Left lung (tissue), 10 donors: Measurements from ENCODE around the gene SH3RF2. TPM values are rescaled to one million over a fixed set of nuclear protein-coding genes. Genes with fewer than 3 reads are reported as not detected.

Experiments
- ATAC-seq: fragments of 200-7000 bp; cut with Tn5 transposase; one replicate; pipeline ENCODE4 v1.9.1; 2020; ENCODE audit warnings: moderate library complexity
- DNase-seq, 4 donors: peaks; one replicate each; pipeline ENCODE4 v3.0.0-alpha.2; 2013 to 2020
- H3K27ac ChIP-seq, 2 donors: fragments of 200-600 bp; sonication (generic) in 1 of 2; one replicate each; pipeline versions ENCODE4 v1.5.0 to v1.8.0; 2020 to 2021
- H3K27me3 ChIP-seq, 2 donors: fragments of 200-600 bp; sonication (generic) in 1 of 2; one replicate each; pipeline versions ENCODE4 v1.5.0 to v1.8.0; 2020 to 2021
- H3K36me3 ChIP-seq, 2 donors: fragments of 200-600 bp; sonication (generic) in 1 of 2; one replicate each; pipeline versions ENCODE4 v1.5.0 to v1.8.0; 2020 to 2021
- H3K4me1 ChIP-seq, 2 donors: fragments of 200-600 bp; one replicate each; pipeline ENCODE4 v1.8.0; 2021
- H3K4me3 ChIP-seq, 2 donors: fragments of 200-600 bp; sonication (generic) in 1 of 2; one replicate each; pipeline versions ENCODE4 v1.5.0 to v1.8.0; 2020 to 2021; ENCODE audit warnings: mild to moderate bottlenecking in 1 of 2
- H3K9me3 ChIP-seq, 2 donors: fragments of 200-600 bp; sonication (generic) in 1 of 2; one replicate each; pipeline versions ENCODE4 v1.5.0 to v1.8.0; 2020 to 2021
- intact Hi-C, 2 donors: fragments of 100-400 bp; cut with DNase I; formaldehyde crosslinking; loops; one replicate each; pipeline versions ENCODE4 v1.11.2 to v1.14.2; 2022
- polyA plus RNA-seq, 6 donors: library from polyadenylated mRNA; unstranded; fragments of 120-200 nt; gene quantifications; one replicate each; pipeline ENCODE4 v1.2.1, GENCODE V29; 2013; ENCODE audit not compliant: insufficient read length in 6 of 6
- total RNA-seq, 2 donors: library from RNA; stranded (reverse); fragmentation: NEBNext Ultra II Directional; extraction: Animal tissue kit (Norgen Biotek cat#: 25700); gene quantifications; one replicate each; pipeline ENCODE4 v1.2.1, GENCODE V29; 2021
- TF ChIP-seq, protein P1 (sequence below), 2 donors: fragments of 200-600 bp; sonication (generic) in 1 of 2; IDR thresholded peaks; one replicate each; pipeline versions ENCODE4 v1.5.0 to v1.8.0; 2021; ENCODE audit warnings: antibody characterized with exemption in 2 of 2
- donor health status: DM: no; HTN: yes; CAD: no.
- donor health status: DM: no; HTN: no; CAD: no.

Gene SH3RF2
- total and polyA plus RNA-seq, 8 donors = 0.24 to 20.3 (median 0.47) TPM

DNA sequence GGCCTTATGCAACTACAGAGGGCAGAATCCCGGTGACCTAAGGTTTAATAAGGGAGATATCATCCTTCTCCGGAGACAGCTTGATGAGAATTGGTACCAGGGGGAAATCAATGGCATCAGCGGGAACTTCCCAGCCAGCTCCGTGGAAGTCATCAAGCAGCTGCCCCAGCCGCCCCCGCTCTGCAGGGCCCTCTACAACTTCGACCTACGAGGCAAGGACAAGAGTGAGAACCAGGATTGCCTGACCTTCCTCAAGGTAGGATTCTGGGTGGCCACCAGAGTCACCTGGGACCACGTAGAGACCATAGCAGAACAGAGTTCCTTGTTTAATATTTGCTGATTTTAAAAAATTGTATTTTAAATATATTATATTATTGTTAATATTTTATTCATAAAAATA is 63.7 kb downstream of the SH3RF2 start:
- intact Hi-C loops = no loop called here
- Histone ChIP-seq H3K9me3 (no peaks in the 10 kb centered on the region), H3K27ac (no peak overlapping the region), H3K4me3 (no peak overlapping the region), H3K4me1 (no peaks in the 10 kb centered on the region), H3K27me3 (no peaks in the 10 kb centered on the region), H3K36me3 (no peaks in the 10 kb centered on the region)
- peak in 1 of 4 donors; percentile 34 for DNase-seq
- TF ChIP-seq, protein P1, sequence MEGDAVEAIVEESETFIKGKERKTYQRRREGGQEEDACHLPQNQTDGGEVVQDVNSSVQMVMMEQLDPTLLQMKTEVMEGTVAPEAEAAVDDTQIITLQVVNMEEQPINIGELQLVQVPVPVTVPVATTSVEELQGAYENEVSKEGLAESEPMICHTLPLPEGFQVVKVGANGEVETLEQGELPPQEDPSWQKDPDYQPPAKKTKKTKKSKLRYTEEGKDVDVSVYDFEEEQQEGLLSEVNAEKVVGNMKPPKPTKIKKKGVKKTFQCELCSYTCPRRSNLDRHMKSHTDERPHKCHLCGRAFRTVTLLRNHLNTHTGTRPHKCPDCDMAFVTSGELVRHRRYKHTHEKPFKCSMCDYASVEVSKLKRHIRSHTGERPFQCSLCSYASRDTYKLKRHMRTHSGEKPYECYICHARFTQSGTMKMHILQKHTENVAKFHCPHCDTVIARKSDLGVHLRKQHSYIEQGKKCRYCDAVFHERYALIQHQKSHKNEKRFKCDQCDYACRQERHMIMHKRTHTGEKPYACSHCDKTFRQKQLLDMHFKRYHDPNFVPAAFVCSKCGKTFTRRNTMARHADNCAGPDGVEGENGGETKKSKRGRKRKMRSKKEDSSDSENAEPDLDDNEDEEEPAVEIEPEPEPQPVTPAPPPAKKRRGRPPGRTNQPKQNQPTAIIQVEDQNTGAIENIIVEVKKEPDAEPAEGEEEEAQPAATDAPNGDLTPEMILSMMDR (IDR thresholded peaks at IDR 0.05) = no peak
- ATAC-seq = no peak

GRCh38 chr5:146001544-146002190 is 65.3 kb downstream of the SH3RF2 start:
- Histone ChIP-seq H3K4me3 (no peak overlapping the region), H3K36me3 (no peaks in the 10 kb centered on the region), H3K4me1 (no peaks in the 10 kb centered on the region), H3K27ac (no peak overlapping the region), H3K9me3 (no peaks in the 10 kb centered on the region), H3K27me3 (no peaks in the 10 kb centered on the region)
- TF ChIP-seq, protein P1 (IDR thresholded peaks at IDR 0.05) = no peak
- intact Hi-C loops = no loop called here
- no peak for ATAC-seq
- DNase-seq = no peak

DNA sequence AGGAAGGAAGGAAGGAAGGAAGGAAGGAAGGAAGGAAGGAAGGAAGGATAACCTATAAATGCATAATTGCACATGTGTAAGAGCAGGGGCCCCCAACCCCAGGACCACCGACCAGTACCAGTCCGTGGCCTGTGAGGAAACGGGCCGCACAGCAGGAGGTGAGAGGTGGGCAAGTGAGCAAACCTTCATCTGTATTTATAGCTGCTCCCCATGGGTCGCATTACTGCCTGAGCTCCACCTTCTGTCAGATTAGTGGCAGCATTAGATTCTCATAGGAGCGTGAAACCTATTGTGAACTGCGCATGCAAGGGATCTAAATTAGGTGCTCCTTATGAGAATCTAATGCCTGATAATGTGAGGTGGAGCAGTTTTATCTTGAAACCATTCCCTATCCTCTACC is 66.1 kb downstream of the SH3RF2 start:
- intact Hi-C loops = no loop called here
- Histone ChIP-seq H3K27me3 (no peaks in the 10 kb centered on the region), H3K4me1 (no peaks in the 10 kb centered on the region), H3K27ac (no peak overlapping the region), H3K4me3 (no peak overlapping the region), H3K36me3 (no peaks in the 10 kb centered on the region), H3K9me3 (no peaks in the 10 kb centered on the region)
- TF ChIP-seq, protein P1 (IDR thresholded peaks at IDR 0.05) = no peak
- ATAC-seq = no peak
- DNase-seq = no peak

- intact Hi-C loops = no loop called here
- no peaks in the 10 kb centered on the region for H3K9me3 ChIP-seq
- TF ChIP-seq, protein P1 (IDR thresholded peaks at IDR 0.05) = no peak
- no peak for ATAC-seq
- no peaks in the 10 kb centered on the region for H3K27me3 ChIP-seq
- H3K27ac ChIP-seq = no peak overlapping the region
- no peak overlapping the region for H3K4me3 ChIP-seq
- DNase-seq = no peak
- no peaks in the 10 kb centered on the region for H3K4me1 ChIP-seq
- no peaks in the 10 kb centered on the region for H3K36me3 ChIP-seq
These were observed 67.5 kb downstream of the SH3RF2 start for GRCh38 chr5:146003852-146004251.

GRCh38 chr5:146005264-146005663 is 68.9 kb downstream of the SH3RF2 start:
- intact Hi-C loops = no loop called here
- no peaks in the 10 kb centered on the region for H3K9me3 ChIP-seq
- TF ChIP-seq, protein P1 (IDR thresholded peaks at IDR 0.05) = no peak
- no peak overlapping the region for H3K4me3 ChIP-seq
- H3K36me3 ChIP-seq = no peaks in the 10 kb centered on the region
- H3K4me1 ChIP-seq = no peaks in the 10 kb centered on the region
- no peaks in the 10 kb centered on the region for H3K27me3 ChIP-seq
- DNase-seq (no peak), ATAC-seq (no peak)
- H3K27ac ChIP-seq = no peak overlapping the region
